Measurements from ENCODE around the gene KRTAP5-8. TPM values are rescaled to one million over a fixed set of nuclear protein-coding genes. Genes with fewer than 3 reads are reported as not detected.

The KRTAP5-8 gene, protein sequence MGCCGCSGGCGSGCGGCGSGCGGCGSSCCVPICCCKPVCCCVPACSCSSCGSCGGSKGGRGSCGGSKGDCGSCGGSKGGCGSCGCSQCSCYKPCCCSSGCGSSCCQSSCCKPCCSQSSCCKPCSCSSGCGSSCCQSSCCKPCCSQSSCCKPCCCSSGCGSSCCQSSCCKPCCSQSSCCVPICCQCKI
- total RNA-seq, result not detected in 2 replicates

DNA sequence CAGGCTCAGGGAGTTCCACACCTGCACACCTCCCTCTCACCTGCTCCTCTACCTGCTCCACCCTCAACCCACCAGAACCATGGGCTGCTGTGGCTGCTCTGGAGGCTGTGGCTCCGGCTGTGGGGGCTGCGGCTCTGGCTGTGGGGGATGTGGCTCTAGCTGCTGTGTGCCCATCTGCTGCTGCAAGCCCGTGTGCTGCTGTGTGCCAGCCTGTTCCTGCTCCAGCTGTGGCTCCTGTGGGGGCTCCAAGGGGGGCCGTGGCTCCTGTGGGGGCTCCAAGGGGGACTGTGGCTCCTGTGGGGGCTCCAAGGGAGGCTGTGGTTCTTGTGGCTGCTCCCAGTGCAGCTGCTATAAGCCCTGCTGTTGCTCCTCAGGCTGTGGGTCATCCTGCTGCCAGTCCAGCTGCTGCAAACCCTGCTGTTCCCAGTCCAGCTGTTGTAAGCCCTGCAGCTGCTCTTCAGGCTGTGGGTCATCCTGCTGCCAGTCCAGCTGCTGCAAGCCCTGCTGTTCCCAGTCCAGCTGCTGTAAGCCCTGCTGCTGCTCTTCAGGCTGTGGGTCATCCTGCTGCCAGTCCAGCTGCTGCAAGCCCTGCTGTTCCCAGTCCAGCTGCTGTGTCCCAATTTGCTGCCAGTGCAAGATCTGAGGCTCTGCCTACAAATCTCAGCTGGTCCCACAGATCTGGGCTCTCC is at the start of gene KRTAP5-8:
TSS of gene KRTAP5-8 (plus strand) at position 49 of the 689 bp plus-strand sequence. CDS start at position 80, 31 bp downstream.

DNA sequence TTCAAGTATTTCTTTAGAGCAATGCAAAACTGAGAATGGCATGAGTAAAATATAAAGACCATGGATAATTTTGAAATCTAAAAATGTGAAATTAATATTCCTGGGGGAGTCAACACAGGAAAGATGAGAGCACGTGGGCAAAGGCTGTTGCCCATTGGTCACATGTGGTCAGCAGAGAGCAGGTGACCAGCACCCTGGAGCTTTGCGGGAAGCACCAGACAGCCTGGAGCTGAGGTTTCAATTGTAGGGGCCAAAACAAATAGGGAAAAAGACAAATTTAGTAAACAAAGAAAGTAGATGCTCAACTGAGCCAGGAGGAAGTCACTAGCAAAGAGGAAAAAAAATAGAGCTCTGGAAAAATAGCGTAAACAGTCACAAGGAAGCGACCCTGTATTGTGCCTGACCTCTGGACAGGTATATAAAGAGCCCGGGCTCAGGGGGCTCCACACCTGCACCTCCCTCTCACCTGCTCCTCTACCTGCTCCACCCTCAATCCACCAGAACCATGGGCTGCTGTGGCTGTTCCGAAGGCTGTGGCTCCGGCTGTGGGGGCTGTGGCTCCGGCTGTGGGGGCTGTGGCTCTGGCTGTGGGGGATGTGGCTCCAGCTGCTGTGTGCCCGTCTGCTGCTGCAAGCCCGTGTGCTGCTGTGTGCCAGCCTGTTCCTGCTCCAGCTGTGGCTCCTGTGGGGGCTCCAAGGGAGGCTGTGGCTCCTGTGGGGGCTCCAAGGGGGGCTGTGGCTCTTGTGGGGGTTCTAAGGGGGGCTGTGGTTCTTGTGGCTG is 10.8 kb upstream of the KRTAP5-8 start, which contains the start of gene KRTAP5-7:
TSS of gene KRTAP5-7 (plus strand) at position 472 of the 780 bp plus-strand sequence. CDS start at position 506, 34 bp downstream.

DNA sequence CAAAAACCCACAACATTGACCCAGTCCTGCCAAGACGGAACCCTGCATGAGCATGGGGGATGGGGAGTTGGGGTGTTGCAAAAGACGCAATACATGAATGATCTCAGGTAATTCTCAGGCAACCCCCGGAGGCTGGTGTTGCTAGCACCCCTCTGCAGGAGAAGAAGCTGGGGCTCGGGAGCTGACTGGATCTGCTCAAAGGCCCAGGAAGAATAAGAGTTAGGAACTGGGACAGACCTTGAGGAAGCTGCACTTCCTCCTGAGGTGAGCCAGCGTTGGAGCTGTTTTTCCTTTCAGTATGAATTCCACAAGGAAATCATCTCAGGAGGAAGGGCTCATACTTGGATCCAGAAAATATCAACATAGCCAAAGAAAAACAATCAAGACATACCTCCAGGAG is 10.3 kb downstream of the KRTAP5-8 start, which contains the start of gene KRTAP5-9:
TSS of gene KRTAP5-9 (plus strand) at position 301 of the 400 bp plus-strand sequence. CDS start 238 bp downstream, outside the sequence.

DNA sequence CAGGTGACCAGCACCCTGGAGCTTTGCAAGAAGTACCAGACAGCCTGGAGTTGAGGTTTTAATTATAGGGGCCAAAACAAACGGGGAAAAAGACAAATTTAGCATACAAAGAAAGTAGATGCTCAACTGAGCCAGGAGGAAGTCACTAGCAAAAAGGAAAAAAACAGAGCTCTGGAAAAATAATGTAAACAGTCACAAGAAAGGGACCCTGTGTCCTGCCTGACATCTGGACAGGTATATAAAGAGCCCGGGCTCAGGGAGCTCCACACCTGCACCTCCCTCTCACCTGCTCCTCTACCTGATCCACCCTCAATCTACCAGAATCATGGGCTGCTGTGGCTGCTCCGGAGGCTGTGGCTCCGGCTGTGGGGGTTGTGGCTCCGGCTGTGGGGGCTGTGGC is 27.4 kb downstream of the KRTAP5-8 start, which contains the start of gene KRTAP5-10:
TSS of gene KRTAP5-10 (plus strand) at position 301 of the 400 bp plus-strand sequence. CDS start at position 326, 25 bp downstream.

DNA sequence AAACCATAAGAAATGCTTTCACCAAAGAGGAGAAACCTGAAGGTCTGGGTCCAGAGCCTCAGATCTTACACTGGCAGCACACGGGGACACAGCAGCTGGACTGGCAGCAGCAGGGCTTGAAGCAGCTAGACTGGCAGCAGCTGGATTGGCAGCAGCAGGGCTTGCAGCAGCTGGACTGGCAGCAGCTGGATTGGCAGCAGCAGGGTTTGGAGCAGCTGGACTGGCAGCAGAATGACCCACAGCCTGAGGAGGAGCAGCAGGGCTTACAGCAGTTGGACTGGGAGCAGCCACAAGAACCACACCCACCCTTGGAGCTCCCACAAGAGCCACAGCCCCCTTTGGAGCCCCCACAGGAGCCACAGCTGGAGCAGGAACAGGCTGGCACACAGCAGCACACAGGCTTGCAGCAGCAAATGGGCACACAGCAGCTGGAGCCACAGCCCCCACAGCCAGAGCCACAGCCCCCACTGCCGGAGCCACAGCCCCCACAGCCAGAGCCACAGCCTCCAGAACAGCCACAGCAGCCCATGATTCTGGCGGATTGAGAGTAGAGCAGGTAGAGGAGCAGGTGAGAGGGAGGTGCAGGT is 44.6 kb downstream of the KRTAP5-8 start, which contains the start of gene KRTAP5-11:
TSS of gene KRTAP5-11 (minus strand) at position 567 of the 587 bp plus-strand sequence. CDS start at position 529, 38 bp downstream.

Other genes with a start within 250 kb of the KRTAP5-8 start
- 40.7 and 78.4 TPM in 2 replicates for gene DHCR7, start 89.6 kb upstream of the KRTAP5-8 start, total RNA-seq
- gene NADSYN1, start 84.8 kb upstream of the KRTAP5-8 start, total RNA-seq, result 70.9 and 118 TPM in 2 replicates
- not detected in 2 replicates for gene KRTAP5-7, start 10.8 kb upstream of the KRTAP5-8 start, total RNA-seq
- gene KRTAP5-9, start 10.4 kb downstream of the KRTAP5-8 start, total RNA-seq, result not detected in 2 replicates
- gene KRTAP5-10, start 27.5 kb downstream of the KRTAP5-8 start, total RNA-seq, result not detected in 2 replicates
- not detected in 2 replicates for gene KRTAP5-11, start 44.9 kb downstream of the KRTAP5-8 start, total RNA-seq

Measured in smooth muscle cell of the pulmonary artery (primary cell).